Neuronal stem cell (in vitro differentiated cells): ENCODE measurements around the gene FAM20C.

Source experiments
- DNase-seq: peaks from one replicate; pipeline ENCODE4 v3.0.0-alpha.2; 2013; ENCODE audit warnings: low spot score
- H2AFZ ChIP-seq: one replicate; pipeline ENCODE4 v1.6.1; 2013; ENCODE audit warnings: mild to moderate bottlenecking, low read length, inconsistent platforms
- H2AK5ac ChIP-seq: 2 replicates; pipeline ENCODE4 v1.6.1; 2013; ENCODE audit warnings: low read depth, mild to moderate bottlenecking, inconsistent platforms, low read length, moderate library complexity, mixed read lengths
- H2BK120ac ChIP-seq: 2 replicates; pipeline ENCODE4 v1.6.1; 2013; ENCODE audit warnings: low read depth, mild to moderate bottlenecking, inconsistent platforms, low read length, moderate library complexity, mixed read lengths
- H2BK12ac ChIP-seq: one replicate; pipeline ENCODE4 v1.6.1; 2013; ENCODE audit warnings: low read length, inconsistent platforms
- H2BK15ac ChIP-seq: 2 replicates; pipeline ENCODE4 v1.6.1; 2013; ENCODE audit warnings: mild to moderate bottlenecking, low read length, inconsistent platforms, mixed read lengths
- H2BK5ac ChIP-seq: one replicate; pipeline ENCODE4 v1.6.1; 2013; ENCODE audit warnings: inconsistent platforms, mild to moderate bottlenecking, low read length, moderate library complexity
- H3K14ac ChIP-seq: one replicate; pipeline ENCODE4 v1.6.1; 2013; ENCODE audit warnings: low read length, inconsistent platforms
- H3K18ac ChIP-seq: 2 replicates; pipeline ENCODE4 v1.6.1; 2013; ENCODE audit warnings: low read length, inconsistent platforms
- H3K23ac ChIP-seq: 2 replicates; pipeline ENCODE4 v1.6.1; 2013; ENCODE audit warnings: low read depth, mild to moderate bottlenecking, mixed read lengths, low read length, inconsistent platforms; ENCODE audit not compliant: poor library complexity
- H3K27ac ChIP-seq: replicated peaks from 3 replicates; pipeline ENCODE4 v1.5.1; 2013; ENCODE audit warnings: low read length, inconsistent platforms
- H3K27me3 ChIP-seq, 3 experiments: 2 replicates each; pipeline ENCODE4 v1.6.1; 2013; ENCODE audit warnings: low read length in 3 of 3, mild to moderate bottlenecking in 2 of 3, inconsistent platforms in 1 of 3, low read depth in 1 of 3, mixed read lengths in 1 of 3, moderate library complexity in 1 of 3; ENCODE audit not compliant: control insufficient read depth in 3 of 3, insufficient read depth in 3 of 3
- H3K36me3 ChIP-seq, 2 donors: replicated peaks in 1 of 2; 2 replicates each; pipeline ENCODE4 v1.6.1; 2013; ENCODE audit warnings: low read length in 2 of 2; ENCODE audit not compliant: control insufficient read depth in 2 of 2, insufficient read depth in 2 of 2
- H3K4ac ChIP-seq: 2 replicates; pipeline ENCODE4 v1.6.1; 2013; ENCODE audit warnings: inconsistent platforms, mild to moderate bottlenecking, low read length, moderate library complexity
- H3K4me1 ChIP-seq, 2 donors: 1 replicate in 1 of 2; 2 replicates in 1 of 2; pipeline ENCODE4 v1.6.1; 2013; ENCODE audit warnings: low read length in 2 of 2, low read depth in 1 of 2; ENCODE audit not compliant: control insufficient read depth in 2 of 2, insufficient read depth in 1 of 2
- H3K4me2 ChIP-seq: one replicate; pipeline ENCODE4 v1.6.1; 2013; ENCODE audit warnings: mild to moderate bottlenecking, low read length, inconsistent platforms; ENCODE audit not compliant: insufficient read depth, poor library complexity, severe bottlenecking
- H3K4me3 ChIP-seq, 2 donors: 2 replicates each; pipeline ENCODE4 v1.5.1; 2013; ENCODE audit warnings: low read length in 2 of 2, mild to moderate bottlenecking in 2 of 2, inconsistent platforms in 1 of 2, moderate library complexity in 1 of 2
- H3K79me1 ChIP-seq: one replicate; pipeline ENCODE4 v1.6.1; 2013; ENCODE audit warnings: low read depth, mild to moderate bottlenecking, inconsistent platforms, low read length, moderate library complexity
- H3K9ac ChIP-seq: one replicate; pipeline ENCODE4 v1.6.1; 2013; ENCODE audit warnings: mild to moderate bottlenecking, low read depth, low read length, inconsistent platforms; ENCODE audit not compliant: poor library complexity
- H3K9me3 ChIP-seq, 2 donors: replicated peaks in 1 of 2; 2 replicates each; pipeline versions ENCODE3 to v1.6.1; 2013; ENCODE audit warnings: low read length in 2 of 2, mild to moderate bottlenecking in 2 of 2, inconsistent platforms in 1 of 2, low read depth in 1 of 2, mixed read lengths in 1 of 2, moderate library complexity in 1 of 2; ENCODE audit not compliant: control insufficient read depth in 2 of 2, insufficient read depth in 1 of 2
- H4K8ac ChIP-seq: one replicate; pipeline ENCODE4 v1.6.1; 2013; ENCODE audit warnings: low read depth, mild to moderate bottlenecking, inconsistent platforms, low read length, moderate library complexity
- H4K91ac ChIP-seq: one replicate; pipeline ENCODE4 v1.6.1; 2013; ENCODE audit warnings: low read length, low read depth, mild to moderate bottlenecking, inconsistent platforms; ENCODE audit not compliant: poor library complexity
- WGBS, 2 donors: extraction: QIAGEN DNeasy Blood & Tissue Kit; methylation state at CpG; one replicate each; pipeline ENCODE4 v1.1.7; 2013; ENCODE audit warnings: missing lambda C conversion rate in 2 of 2, mixed read lengths in 1 of 2; ENCODE audit not compliant: insufficient read length in 2 of 2, insufficient replicate concordance in 1 of 2; ENCODE audit errors: extremely low coverage in 2 of 2; 5-methylcytosine and 5-hydroxymethylcytosine counted together

Gene FAM20C

DNA sequence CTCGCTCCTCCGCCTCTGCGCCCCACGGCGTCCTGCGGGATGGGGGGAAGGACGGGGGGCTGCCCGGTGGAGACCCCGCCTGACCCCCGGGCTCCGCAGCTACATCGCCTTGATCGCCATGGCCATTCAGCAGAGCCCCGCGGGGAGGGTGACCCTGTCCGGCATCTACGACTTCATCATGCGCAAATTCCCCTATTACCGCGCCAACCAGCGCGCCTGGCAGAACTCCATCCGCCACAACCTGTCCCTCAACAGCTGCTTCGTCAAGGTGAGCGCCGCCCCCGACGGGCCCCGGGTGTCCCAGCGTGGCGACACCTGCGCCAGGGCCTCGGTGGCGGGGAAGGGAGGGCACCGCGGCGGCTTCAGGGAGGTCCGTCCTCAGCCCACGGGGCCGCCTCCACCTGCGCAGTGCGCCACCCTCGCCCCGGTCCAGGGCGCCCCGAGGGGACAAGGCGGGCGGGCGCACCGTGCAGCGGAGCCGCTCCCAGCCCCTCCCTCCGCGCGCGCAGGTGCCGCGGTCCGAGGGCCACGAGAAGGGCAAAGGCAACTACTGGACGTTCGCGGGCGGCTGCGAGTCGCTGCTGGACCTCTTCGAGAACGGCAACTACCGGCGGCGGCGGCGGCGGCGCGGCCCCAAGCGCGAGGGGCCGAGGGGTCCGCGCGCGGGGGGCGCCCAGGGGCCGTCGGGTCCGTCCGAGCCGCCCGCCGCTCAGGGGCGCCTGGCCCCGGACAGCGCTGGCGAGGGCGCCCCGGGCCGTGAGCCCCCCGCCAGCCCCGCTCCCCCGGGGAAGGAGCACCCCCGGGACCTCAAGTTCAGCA, 98.4 kb downstream of the FAM20C start:
- Histone ChIP-seq H3K27me3 (peaks cover 11 to 46% (median 14%) of the 10 kb centered on the region in 3 experiments), H2AFZ (no peak overlapping the region), H3K4me3 (no peak overlapping the region), H3K9me3 (peaks cover 0 to 6% of the 10 kb centered on the region in 2 donors), H3K4me2 (peak overlapping the region; percentile 33), H3K36me3 (no peaks in the 10 kb centered on the region), H4K91ac (no peak overlapping the region), H3K79me1 (no peaks in the 10 kb centered on the region), H2BK12ac (peak overlapping the region; percentile 58), H3K27ac (no peak overlapping the region), H2BK5ac (no peak overlapping the region), H3K23ac (peak overlapping the region; percentile 73), H3K14ac (peak overlapping the region; percentile 71), H2BK120ac (no peak overlapping the region), H3K9ac (no peak overlapping the region), H4K8ac (no peak overlapping the region), H3K4ac (no peak overlapping the region), H2BK15ac (no peak overlapping the region), H3K4me1 (no peaks in the 10 kb centered on the region), H3K18ac (peak overlapping the region; percentile 64), H2AK5ac (peak overlapping the region; percentile 79)
- DNase-seq, result no peak
- no CpG with 5 or more reads among the region's 102 CpGs for WGBS, 2 donors

DNA sequence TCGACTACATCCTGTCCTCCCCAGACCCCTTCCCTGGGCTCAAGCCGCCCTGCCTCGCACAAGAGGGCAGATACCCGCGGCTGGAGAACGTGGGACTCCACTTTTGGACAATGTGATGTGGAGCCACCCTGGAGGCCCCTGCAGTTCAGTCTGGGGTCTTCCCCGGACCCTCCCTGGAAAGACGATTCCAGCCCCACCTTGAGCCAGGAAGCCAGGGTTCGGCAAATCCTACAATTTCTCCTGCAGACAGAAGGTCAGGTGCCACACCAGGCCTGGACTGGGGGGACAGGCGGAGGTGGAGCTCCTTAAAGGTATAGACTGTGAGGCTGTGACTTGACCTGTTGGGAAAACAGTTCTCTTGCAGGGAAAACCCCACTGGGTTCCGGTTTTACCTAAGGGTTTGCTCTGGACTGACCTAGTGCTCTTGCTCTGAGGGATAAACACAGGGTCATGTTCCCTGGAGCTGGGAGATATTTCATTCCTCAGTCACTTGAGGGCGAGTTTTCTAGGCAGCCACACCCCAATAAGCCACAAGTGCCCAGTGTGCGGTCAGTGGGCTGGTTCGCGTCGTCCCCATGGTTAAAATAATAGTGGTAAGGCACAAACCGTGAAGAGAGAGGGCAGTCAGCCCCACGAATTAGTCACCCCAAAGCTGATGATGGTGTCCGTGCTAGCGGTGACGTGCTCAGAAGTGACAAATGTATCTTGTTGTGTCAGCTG, 99.2 kb downstream of the FAM20C start:
- Histone ChIP-seq H3K18ac (no peak overlapping the region), H2BK12ac (no peak overlapping the region), H3K79me1 (no peaks in the 10 kb centered on the region), H3K23ac (no peak overlapping the region), H2AK5ac (peak overlapping the region; percentile 75), H3K27me3 (peaks cover 6 to 46% (median 14%) of the 10 kb centered on the region in 3 experiments), H2AFZ (no peak overlapping the region), H3K27ac (no peak overlapping the region), H2BK120ac (no peak overlapping the region), H3K4ac (no peak overlapping the region), H3K36me3 (no peaks in the 10 kb centered on the region), H3K4me2 (no peak overlapping the region), H2BK5ac (no peak overlapping the region), H3K9ac (peak overlapping the region; percentile 44), H4K8ac (no peak overlapping the region), H3K4me1 (no peaks in the 10 kb centered on the region), H3K9me3 (peaks cover 0 to 6% of the 10 kb centered on the region in 2 donors), H2BK15ac (peak overlapping the region; percentile 9), H4K91ac (no peak overlapping the region), H3K14ac (no peak overlapping the region), H3K4me3 (no peak overlapping the region)
- no peak for DNase-seq
- no CpG with 5 or more reads among the region's 21 CpGs for WGBS, 2 donors

DNA sequence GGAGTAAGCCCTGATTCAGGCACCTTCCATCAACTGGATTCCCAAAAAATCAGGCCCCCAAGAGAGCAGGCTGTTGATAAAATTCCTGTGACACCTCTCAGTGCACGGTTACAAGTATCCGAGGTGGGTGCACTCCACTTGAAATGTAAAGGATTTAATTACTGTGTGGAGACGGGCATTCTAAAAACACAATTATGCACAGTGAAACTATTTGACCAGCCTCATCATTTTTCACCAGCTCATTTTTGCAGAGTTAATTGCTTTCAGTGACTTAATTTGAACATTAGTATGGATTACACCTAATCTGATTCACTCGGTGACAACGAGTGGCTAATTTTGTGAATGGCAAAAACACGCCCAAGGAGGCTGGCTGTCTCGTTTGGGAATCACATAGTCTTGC, 99.9 kb downstream of the FAM20C start:
- WGBS, 2 donors, result no CpG with 5 or more reads among the region's 7 CpGs
- Histone ChIP-seq H2AFZ (no peak overlapping the region), H3K23ac (no peak overlapping the region), H3K9ac (no peak overlapping the region), H2AK5ac (no peak overlapping the region), H4K8ac (no peak overlapping the region), H2BK5ac (no peak overlapping the region), H3K4me3 (no peak overlapping the region), H3K4ac (no peak overlapping the region), H3K79me1 (no peaks in the 10 kb centered on the region), H4K91ac (no peak overlapping the region), H3K36me3 (no peaks in the 10 kb centered on the region), H3K14ac (no peak overlapping the region), H2BK120ac (no peak overlapping the region), H3K18ac (no peak overlapping the region), H3K27ac (no peak overlapping the region), H3K9me3 (peaks cover 0 to 6% of the 10 kb centered on the region in 2 donors), H2BK15ac (no peak overlapping the region), H2BK12ac (no peak overlapping the region), H3K4me1 (no peaks in the 10 kb centered on the region), H3K27me3 (peaks cover 6 to 46% (median 14%) of the 10 kb centered on the region in 3 experiments), H3K4me2 (no peak overlapping the region)
- DNase-seq, result no peak

DNA sequence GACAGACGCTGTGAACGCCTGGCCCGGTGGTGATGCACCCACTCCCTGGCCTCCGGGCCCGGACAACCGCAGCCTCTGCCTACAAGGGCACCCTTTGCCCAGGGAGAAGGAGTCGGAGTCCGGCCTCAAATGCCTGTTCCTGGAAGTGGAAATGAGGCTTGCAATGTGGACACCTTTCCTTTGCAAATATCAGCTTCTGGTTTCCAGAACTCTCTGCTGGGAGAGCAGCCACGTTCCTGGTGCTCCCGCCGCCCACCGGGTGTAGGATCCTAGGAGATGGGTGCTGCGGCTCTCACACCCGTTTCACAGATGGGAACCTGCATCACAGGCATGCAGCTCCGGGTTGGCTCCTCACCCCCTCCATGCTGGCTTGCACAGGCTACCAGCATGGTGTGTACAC, 100.5 kb downstream of the FAM20C start:
- Histone ChIP-seq H2AFZ (no peak overlapping the region), H2AK5ac (no peak overlapping the region), H3K4ac (no peak overlapping the region), H3K27me3 (peaks cover 6 to 46% (median 14%) of the 10 kb centered on the region in 3 experiments), H3K79me1 (no peaks in the 10 kb centered on the region), H2BK12ac (no peak overlapping the region), H3K23ac (no peak overlapping the region), H3K4me1 (no peaks in the 10 kb centered on the region), H3K36me3 (no peaks in the 10 kb centered on the region), H4K8ac (no peak overlapping the region), H3K4me2 (no peak overlapping the region), H2BK5ac (no peak overlapping the region), H3K18ac (peak overlapping the region; percentile 52), H2BK15ac (no peak overlapping the region), H3K9ac (no peak overlapping the region), H3K9me3 (peaks cover 0 to 6% of the 10 kb centered on the region in 2 donors), H4K91ac (no peak overlapping the region), H3K4me3 (peak overlapping the region in 1 of 2 donors; percentile 49), H3K27ac (no peak overlapping the region), H2BK120ac (no peak overlapping the region), H3K14ac (no peak overlapping the region)
- DNase-seq, result no peak
- WGBS, 2 donors, result no CpG with 5 or more reads among the region's 15 CpGs
